Glomerular endothelial cell (primary cell): ENCODE measurements around the gene SETD9. TPM values are rescaled to one million over a fixed set of nuclear protein-coding genes. Genes with fewer than 3 reads are reported as not detected.

Experiments used
- DNase-seq: peaks from one replicate; pipeline ENCODE4 v3.0.0-alpha.2; 2011; ENCODE audit warnings: low read depth, low spot score; ENCODE audit errors: extremely low read depth
- total RNA-seq: library from RNA; depleted of rRNA; stranded (reverse); fragments of >200 nt; gene quantifications from 2 replicates; pipeline ENCODE4 v1.2.3, GENCODE V29; 2015

Gene SETD9, protein sequence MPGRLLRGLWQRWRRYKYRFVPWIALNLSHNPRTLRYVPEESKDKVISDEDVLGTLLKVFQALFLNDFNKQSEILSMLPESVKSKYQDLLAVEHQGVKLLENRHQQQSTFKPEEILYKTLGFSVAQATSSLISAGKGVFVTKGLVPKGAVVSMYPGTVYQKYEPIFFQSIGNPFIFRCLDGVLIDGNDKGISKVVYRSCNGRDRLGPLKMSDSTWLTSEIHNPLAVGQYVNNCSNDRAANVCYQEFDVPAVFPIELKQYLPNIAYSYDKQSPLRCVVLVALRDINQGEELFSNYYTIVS
- 0.68 and 5.1 TPM in 2 replicates for total RNA-seq

DNA sequence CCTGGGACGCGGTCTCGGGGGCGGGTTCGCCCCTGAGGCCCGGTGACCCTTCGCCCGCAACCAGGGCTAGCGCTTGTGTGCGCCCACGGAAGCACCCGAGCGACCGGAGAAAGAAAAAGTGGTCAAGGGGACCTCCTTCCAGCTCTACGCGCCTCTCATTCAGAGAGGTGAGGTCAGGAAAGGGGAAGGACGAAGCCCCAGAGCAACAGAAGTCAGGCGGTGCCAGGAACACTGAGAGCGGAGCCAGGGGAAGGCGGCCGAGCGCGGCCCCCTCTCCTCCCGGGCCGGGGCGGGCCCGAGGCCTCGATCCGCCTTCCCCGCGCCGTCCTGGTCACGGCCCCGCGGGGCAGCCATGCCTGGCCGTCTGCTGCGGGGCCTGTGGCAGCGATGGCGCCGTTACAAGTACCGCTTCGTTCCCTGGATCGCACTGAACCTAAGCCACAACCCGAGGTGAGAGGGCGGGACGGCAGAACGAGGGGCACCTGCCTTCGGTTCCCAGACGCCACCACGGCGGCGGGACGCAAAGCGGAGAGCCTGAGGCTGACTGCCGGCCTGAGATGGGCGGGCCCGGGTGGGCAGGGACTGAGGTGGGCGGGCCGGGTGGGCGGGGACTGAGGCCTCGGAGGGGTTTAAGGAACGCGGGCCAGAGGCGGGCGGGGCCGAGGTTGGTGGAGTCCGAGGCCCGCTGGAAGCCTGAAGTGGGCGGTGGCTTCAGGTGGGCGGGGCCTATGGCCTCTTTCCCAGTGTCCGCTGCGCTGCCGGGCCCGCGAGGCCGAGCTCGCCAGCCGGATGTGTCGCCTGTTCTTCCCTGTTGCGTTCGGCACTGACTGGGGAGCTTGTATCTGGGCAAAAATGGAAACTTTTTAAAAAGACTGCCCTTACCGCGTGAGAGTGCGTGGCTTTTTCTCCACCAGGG, at the start of gene SETD9:
Gene SETD9 (plus strand): TSS at position 303 of the 916 bp plus-strand sequence. CDS start 50 bp downstream, at position 353.
- DNase-seq = peak; percentile 66

GRCh38 chr5:56861893-56862485, 47.4 kb upstream of the SETD9 start:
- DNase-seq = no peak

DNA sequence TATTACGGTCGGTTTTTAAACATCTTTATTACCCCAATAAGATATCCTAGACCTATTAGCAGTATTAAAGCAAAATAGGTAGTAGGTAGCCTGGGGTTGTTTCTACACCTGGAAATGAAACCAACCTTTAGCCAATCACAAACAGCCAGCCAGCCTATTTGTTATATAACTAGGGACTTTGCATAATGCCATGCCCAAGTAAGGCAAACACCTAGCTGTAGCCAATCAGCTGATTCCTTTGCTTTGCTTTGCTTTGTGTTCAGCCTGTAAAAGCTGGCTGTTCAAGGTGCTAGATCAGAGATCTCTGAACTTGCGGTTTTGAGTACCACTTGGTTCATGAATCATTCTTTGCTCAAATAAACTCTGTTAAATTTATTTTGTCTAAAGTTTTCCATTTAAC, 46.5 kb upstream of the SETD9 start:
- no peak for DNase-seq

- DNase-seq = no peak
Observed at GRCh38 chr5:56871777-56872176, 37.6 kb upstream of the SETD9 start.

GRCh38 chr5:56873056-56873455, 36.3 kb upstream of the SETD9 start:
- DNase-seq = no peak

DNA sequence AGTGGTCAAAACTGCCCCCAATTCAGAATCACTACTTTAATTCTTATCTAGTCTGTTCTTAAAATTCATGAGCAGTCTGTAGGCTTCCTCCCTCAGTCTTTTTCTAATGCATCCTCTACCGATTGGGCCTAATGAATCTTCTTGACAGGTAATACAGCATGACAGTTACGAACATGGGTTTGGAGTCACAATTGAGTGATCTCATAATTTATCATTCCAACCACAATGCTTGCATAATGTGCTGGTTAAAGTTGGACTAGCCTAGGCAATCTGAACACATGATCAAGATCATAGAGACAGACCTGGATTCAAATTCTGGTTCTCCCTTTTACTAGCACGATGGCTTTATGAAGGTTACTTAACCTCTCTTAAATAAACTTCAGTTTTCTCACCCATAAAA, 33.1 kb upstream of the SETD9 start:
- DNase-seq = no peak

- DNase-seq = no peak
Observed at GRCh38 chr5:56881571-56881970, 27.8 kb upstream of the SETD9 start.

DNA sequence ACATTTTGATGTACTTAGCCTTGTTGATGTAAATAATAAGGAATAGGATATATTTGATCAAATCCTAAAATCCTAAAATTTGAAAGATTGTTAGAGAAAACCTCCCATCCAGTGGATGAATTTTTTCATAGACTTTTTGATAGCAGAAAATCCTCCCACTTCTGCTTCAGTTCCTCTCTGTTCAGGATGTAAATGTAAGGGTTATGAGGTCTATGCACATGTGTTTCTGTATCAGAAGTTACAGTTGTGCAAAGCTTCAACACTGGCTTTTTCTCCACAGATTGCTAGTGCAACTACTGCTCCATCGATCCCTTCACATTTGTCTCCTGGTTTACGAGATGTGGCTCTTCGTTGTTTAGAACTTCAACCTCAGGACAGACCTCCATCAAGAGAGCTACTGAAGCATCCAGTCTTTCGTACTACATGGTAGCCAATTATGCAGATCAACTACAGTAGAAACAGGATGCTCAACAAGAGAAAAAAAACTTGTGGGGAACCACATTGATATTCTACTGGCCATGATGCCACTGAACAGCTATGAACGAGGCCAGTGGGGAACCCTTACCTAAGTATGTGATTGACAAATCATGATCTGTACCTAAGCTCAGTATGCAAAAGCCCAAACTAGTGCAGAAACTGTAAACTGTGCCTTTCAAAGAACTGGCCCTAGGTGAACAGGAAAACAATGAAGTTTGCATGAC, 16.0 kb upstream of the SETD9 start:
- DNase-seq = no peak

GRCh38 chr5:56896763-56897162, 12.6 kb upstream of the SETD9 start:
- DNase-seq = no peak

DNA sequence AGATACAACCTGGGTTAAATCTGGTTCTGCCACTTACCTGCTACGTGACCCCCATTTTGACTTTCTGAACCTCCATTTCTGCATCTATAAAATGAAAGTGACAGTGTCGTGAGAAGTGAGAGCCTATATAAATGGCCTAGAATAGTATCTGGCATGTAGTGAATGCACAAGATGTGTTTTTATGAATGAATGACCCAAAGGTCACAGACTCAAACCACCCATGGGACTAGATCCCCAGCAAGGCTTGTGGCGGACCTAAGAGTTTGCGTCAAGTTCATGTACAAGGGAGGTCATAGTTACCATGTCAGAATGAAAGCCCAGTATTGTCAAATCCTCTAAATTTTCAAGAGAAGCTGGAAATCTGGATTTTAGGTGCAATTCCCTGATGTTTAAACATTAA, 11.2 kb upstream of the SETD9 start:
- no peak for DNase-seq

GRCh38 chr5:56900395-56900794, 9.0 kb upstream of the SETD9 start:
- no peak for DNase-seq

DNA sequence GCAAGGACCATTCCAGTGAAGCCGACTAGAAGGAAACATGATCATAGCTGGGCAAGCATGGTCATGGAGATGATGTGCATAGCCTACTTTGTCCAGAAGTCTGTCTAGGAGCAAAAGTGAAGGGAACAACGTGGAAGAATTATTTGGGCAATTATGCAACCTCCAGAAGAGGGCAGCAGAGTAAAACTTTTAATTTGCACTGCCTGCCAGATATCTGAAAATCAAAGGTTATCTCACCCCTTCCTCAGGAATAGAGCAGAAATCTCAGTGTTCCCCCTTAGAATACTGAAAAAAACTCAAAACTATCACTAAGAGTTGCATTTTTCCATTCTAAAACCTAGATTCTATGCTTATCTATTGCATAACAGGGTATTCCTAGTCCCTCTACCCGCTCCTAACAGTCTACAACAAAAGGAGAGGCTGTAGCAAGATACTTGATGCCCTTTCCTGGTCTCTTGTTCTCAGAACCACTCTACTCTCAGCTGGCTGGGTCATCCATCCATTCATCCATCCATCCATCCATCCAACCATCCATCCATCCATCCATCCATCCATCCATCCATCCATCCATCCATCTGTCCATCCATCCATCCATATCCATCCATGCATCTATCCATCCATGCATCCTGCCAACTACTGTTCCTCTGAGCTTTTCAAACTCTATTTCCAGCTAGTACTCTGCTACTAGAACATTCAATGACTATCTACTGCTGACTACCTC, 8.4 kb upstream of the SETD9 start:
- no peak for DNase-seq

DNA sequence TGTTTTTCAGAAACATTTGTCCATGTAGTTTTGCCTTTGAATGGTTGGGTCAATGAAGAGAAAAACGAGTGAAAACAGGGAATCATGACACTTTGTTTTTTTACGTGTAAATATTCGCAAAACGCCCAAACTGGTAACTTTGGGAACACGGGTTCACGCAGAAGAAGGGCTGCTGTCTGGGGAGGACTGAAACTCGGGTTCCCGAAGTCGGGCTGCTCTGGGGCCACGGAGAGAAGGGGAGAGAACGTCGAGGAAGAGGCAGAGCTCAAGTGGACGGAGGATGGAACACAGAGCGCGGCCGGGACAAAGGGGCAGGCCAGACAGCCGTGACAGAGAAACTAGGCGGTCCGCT, 478 bp upstream of the SETD9 start:
- DNase-seq = no peak

DNA sequence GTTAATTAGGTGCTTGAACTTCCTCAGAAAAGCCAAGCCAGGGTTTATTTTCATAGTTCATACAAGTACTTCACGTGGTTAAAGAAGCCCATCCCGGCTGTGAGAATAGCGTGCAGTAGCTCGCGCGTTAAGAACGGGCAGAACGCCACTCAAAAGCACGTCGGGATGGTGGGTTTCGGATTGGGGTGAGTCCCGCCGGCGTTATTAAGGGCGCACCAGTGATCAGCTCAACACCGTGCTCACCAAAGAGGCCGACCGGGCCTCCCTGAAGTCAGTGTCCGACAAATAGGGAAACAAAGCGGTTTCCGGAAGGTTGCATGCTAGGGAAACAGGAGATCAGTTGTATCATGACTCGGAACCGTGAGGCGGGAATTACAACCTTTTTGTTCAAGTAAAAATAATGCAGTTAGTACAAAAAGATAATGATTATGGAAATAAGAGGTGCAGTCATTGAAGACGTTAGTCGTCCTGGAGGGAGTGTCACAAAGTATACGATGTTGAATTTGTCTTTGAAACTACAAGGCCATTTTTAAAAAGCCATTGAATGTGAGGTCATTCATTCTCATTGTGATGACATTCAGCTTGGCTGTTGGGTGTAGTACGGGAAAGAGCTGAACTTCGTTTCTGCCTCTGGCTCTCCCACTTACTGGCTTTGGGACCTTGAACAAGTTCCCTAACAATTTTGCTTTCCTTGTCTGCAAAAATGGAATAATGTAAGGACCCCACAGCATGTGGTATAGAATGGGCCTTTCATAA, 992 bp downstream of the SETD9 start:
- DNase-seq = peak; percentile 25

GRCh38 chr5:56913766-56914165, 4.4 kb downstream of the SETD9 start:
- no peak for DNase-seq

- DNase-seq = no peak
Observed at GRCh38 chr5:56914678-56915077, 5.3 kb downstream of the SETD9 start.

DNA sequence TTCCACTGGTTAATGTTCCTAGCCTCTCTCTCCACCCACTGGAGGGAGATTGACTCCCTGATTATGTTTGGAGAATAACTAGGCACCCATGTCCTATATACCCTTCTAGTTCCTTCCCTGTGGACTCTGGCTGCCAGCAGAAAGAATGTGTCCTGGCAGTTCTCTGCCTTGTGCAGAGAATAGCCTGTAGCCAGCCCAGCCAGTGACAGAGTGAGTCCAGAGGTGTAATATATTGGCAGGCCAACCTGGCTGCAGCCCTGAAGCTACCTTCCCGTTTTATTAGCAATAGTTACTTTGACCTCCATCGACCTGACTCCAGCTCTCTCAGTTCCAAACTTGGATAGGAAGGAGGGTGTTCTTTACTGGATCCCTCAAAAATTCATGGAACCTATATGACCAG, 8.1 kb downstream of the SETD9 start:
- no peak for DNase-seq

DNA sequence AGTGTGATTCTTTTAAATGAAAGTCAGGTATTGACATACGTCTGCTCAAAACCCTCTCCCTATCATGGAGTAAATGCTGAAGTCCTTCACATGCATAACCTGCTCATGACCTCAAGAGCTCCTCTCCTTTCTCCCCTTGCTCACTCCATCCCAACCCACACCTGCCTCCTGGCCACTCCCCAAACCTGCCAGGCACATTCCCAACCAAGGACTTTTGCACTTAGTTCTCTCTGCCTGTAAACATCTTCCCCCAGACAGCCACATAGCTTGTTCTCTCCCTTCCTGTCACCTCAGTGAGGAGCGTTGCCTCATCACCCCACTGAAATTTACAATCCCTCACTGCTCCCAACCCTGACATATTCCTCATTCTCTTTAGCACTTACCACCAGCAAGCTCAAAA, 8.7 kb downstream of the SETD9 start:
- DNase-seq = no peak

DNA sequence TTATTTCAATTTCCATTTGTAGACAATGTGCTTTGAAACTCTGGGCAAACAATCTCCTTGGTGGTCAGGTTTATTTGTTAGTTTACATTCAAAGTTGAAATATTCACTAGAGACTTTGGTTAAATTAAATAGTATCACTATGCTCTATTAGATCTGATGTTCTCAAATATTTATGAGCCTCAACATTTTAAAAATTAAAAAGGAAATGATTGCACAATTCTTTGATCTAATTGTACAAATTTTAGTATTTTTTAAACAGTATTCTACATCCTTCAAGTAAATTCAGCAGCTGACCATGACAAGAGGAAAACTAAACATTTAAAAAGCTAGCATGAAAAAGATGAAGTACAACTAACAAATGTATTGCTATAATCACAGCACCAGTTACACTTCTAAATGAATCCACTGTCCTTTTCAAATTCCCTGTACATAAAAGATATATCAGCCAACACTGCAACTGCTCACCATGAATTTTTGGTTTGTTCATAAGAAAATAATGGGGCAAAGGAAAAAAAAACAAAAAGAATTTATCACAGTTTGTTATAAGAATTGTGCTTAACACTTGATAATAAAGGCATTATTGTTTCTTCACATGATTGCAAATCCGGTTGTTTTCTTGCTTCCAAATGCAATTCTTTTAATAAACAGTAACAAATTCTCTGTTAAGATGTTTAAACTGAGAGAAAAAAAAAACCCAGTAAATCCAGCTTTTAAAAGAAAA, 10.7 kb downstream of the SETD9 start:
- no peak for DNase-seq
